ENCODE measurements around the gene ADH4. TPM values are rescaled to one million over a fixed set of nuclear protein-coding genes. Genes with fewer than 3 reads are reported as not detected.

The ADH4 gene
- polyA plus RNA-seq, 1 donor (not counting 4 experiments of a cell fraction or from before 2014, with no cell fraction given): not detected

DNA sequence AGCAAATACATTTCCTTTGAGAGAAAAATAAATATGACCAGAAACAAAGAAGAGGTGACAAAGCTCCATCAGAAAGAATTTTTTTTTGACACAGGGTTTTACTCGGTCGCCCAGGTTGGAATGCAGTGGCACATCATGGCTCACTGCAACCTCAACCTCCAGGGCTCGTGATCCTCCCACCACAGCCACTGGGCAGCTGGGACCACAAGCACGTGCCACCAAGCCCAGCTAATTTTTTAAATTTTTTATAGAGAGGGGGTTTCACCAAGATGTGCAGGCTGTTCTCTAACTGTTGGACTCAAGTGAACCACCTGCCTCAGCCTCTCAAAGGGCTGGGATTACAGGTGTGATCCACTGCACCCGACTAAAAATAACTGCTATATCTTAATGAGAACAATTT is 65.8 kb downstream of the ADH4 start:
- no peak overlapping the region for H3K27ac ChIP-seq (ENCODE audit: control insufficient read depth, insufficient read depth, low read length)
- TF ChIP-seq EZH2 (IDR thresholded peaks at IDR 0.05; ENCODE audit: low read length): no peak
- TF ChIP-seq, protein P1, sequence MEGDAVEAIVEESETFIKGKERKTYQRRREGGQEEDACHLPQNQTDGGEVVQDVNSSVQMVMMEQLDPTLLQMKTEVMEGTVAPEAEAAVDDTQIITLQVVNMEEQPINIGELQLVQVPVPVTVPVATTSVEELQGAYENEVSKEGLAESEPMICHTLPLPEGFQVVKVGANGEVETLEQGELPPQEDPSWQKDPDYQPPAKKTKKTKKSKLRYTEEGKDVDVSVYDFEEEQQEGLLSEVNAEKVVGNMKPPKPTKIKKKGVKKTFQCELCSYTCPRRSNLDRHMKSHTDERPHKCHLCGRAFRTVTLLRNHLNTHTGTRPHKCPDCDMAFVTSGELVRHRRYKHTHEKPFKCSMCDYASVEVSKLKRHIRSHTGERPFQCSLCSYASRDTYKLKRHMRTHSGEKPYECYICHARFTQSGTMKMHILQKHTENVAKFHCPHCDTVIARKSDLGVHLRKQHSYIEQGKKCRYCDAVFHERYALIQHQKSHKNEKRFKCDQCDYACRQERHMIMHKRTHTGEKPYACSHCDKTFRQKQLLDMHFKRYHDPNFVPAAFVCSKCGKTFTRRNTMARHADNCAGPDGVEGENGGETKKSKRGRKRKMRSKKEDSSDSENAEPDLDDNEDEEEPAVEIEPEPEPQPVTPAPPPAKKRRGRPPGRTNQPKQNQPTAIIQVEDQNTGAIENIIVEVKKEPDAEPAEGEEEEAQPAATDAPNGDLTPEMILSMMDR (optimal IDR thresholded peaks at IDR 0.05 in 1 of 3, IDR thresholded peaks at IDR 0.05 in 1 of 3, conservative IDR thresholded peaks at IDR 0.05 in 1 of 3; ENCODE audit: extremely low read depth in 1 of 3, insufficient read depth in 2 of 3, low read length in 3 of 3): no peak
- no peaks in the 10 kb centered on the region for H3K27me3 ChIP-seq (ENCODE audit: control insufficient read depth, extremely low read depth, insufficient read depth, low read length)
- peaks cover 33% of the 10 kb centered on the region for H3K79me2 ChIP-seq (ENCODE audit: control insufficient read depth, insufficient read depth, low read length)
- FAIRE-seq: no peak
- no peaks in the 10 kb centered on the region for H3K9me3 ChIP-seq (ENCODE audit: control insufficient read depth, low read depth, low read length)
- no peak overlapping the region for H2AFZ ChIP-seq (ENCODE audit: control insufficient read depth, low read length)
- no peaks in the 10 kb centered on the region for H3K9me1 ChIP-seq (ENCODE audit: control insufficient read depth, extremely low read depth, insufficient read depth, low read length)
- H3K4me2 ChIP-seq (ENCODE audit: control insufficient read depth, extremely low read depth, insufficient read depth, low read depth, low read length): no peak overlapping the region
- peaks cover 26 to 39% of the 10 kb centered on the region in 2 experiments for H3K36me3 ChIP-seq (ENCODE audit: control insufficient read depth in 2 of 2, extremely low read depth in 1 of 2, insufficient read depth in 2 of 2, low read length in 2 of 2)
- no peaks in the 10 kb centered on the region for H3K4me1 ChIP-seq (ENCODE audit: control insufficient read depth, extremely low read depth, insufficient read depth, low read length)
- no peak overlapping the region for H3K9ac ChIP-seq (ENCODE audit: control insufficient read depth, extremely low read depth, insufficient read depth, low read length)
- H4K20me1 ChIP-seq (ENCODE audit: control insufficient read depth, extremely low read depth, insufficient read depth, low read length): peaks cover 2% of the 10 kb centered on the region
- no peak overlapping the region for H3K4me3 ChIP-seq (ENCODE audit: control insufficient read depth in 2 of 3, extremely low read depth in 1 of 3, insufficient read depth in 2 of 3, low read depth in 1 of 3, low read length in 3 of 3)
- no peak for DNase-seq (ENCODE audit: low read depth, low spot score)
- dilution Hi-C loops (cut with MboI; ENCODE audit: extremely low pct_ligation_motif_present, low sequenced_read_pairs): no loop called here

DNA sequence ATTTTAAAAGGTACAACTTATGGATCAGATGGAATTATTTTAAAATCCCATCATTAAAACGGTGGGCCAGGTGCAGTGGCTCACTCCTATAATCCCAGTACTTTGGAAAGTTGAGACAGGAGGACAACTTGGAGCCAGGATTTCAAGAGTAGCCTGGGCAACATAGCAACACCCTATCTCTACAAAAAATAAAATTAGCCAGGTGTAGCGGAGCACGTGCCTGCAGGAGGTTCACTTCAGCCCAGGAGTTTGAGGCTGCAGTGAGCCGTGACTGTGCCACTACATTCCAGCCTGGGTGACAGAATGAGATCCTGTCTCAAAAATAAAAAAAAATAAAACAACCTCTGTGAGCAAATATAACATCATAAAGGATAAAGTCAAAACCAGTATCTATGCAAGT is 66.9 kb downstream of the ADH4 start:
- peaks cover under 1% of the 10 kb centered on the region for H4K20me1 ChIP-seq (ENCODE audit: control insufficient read depth, extremely low read depth, insufficient read depth, low read length)

More for the DNA sequence above, 66.9 kb downstream of the ADH4 start:
- H3K4me1 ChIP-seq (ENCODE audit: control insufficient read depth, extremely low read depth, insufficient read depth, low read length): no peaks in the 10 kb centered on the region
- dilution Hi-C loops (cut with MboI; ENCODE audit: extremely low pct_ligation_motif_present, low sequenced_read_pairs): no loop called here
- H3K79me2 ChIP-seq (ENCODE audit: control insufficient read depth, insufficient read depth, low read length): peaks cover 25% of the 10 kb centered on the region
- no peaks in the 10 kb centered on the region for H3K9me3 ChIP-seq (ENCODE audit: control insufficient read depth, low read depth, low read length)
- no peaks in the 10 kb centered on the region for H3K27me3 ChIP-seq (ENCODE audit: control insufficient read depth, extremely low read depth, insufficient read depth, low read length)
- TF ChIP-seq EZH2 (IDR thresholded peaks at IDR 0.05; ENCODE audit: low read length): no peak
- TF ChIP-seq, protein P1 (optimal IDR thresholded peaks at IDR 0.05 in 1 of 3, IDR thresholded peaks at IDR 0.05 in 1 of 3, conservative IDR thresholded peaks at IDR 0.05 in 1 of 3; ENCODE audit: extremely low read depth in 1 of 3, insufficient read depth in 2 of 3, low read length in 3 of 3): no peak
- no peak overlapping the region for H3K4me3 ChIP-seq (ENCODE audit: control insufficient read depth in 2 of 3, extremely low read depth in 1 of 3, insufficient read depth in 2 of 3, low read depth in 1 of 3, low read length in 3 of 3)
- FAIRE-seq (no peak), DNase-seq (ENCODE audit: low read depth, low spot score) (no peak)
- peaks cover 18 to 31% of the 10 kb centered on the region in 2 experiments for H3K36me3 ChIP-seq (ENCODE audit: control insufficient read depth in 2 of 2, extremely low read depth in 1 of 2, insufficient read depth in 2 of 2, low read length in 2 of 2)
- no peaks in the 10 kb centered on the region for H3K9me1 ChIP-seq (ENCODE audit: control insufficient read depth, extremely low read depth, insufficient read depth, low read length)
- H3K9ac ChIP-seq (ENCODE audit: control insufficient read depth, extremely low read depth, insufficient read depth, low read length): no peak overlapping the region
- H2AFZ ChIP-seq (ENCODE audit: control insufficient read depth, low read length): no peak overlapping the region
- no peak overlapping the region for H3K4me2 ChIP-seq (ENCODE audit: control insufficient read depth, extremely low read depth, insufficient read depth, low read depth, low read length)
- H3K27ac ChIP-seq (ENCODE audit: control insufficient read depth, insufficient read depth, low read length): no peak overlapping the region
